HL-60 (cell line): ENCODE measurements around the gene C3orf62.

ENCODE experiments used
- DNase-seq, 2 experiments: peaks; one replicate each; pipeline ENCODE4 v3.0.0-alpha.2; 2010 to 2020; ENCODE audit warnings: low read depth in 1 of 2, low spot score in 1 of 2
- H3K27ac ChIP-seq: fragments of 250-450 bp; sonication (Bioruptor Pico); replicated peaks from 2 replicates; pipeline ENCODE4 v1.5.1; 2020; ENCODE audit warnings: mild to moderate bottlenecking, moderate library complexity
- H3K27me3 ChIP-seq: fragments of 250-450 bp; sonication (Bioruptor Pico); 2 replicates; pipeline ENCODE4 v1.5.1; 2021; ENCODE audit warnings: mild to moderate bottlenecking, moderate library complexity; ENCODE audit not compliant: insufficient read depth, poor library complexity, severe bottlenecking
- H3K4me3 ChIP-seq: replicated peaks from 2 replicates; pipeline ENCODE4 v1.5.1; 2011; ENCODE audit warnings: mild to moderate bottlenecking, control low read depth, low read length; ENCODE audit not compliant: insufficient read depth
- CTCF ChIP-seq: IDR thresholded peaks from one replicate; pipeline ENCODE4 v1.5.1; 2011; ENCODE audit warnings: low read length, control low read depth, inconsistent platforms; ENCODE audit not compliant: insufficient read depth
- GABPA ChIP-seq: IDR thresholded peaks from 2 replicates; pipeline ENCODE4 v1.6.1; 2012; ENCODE audit warnings: low read depth
- POLR2AphosphoS5 ChIP-seq: IDR thresholded peaks from 2 replicates; pipeline ENCODE4 v1.6.1; 2012; ENCODE audit warnings: low read depth
- REST ChIP-seq: IDR thresholded peaks from 2 replicates; pipeline ENCODE4 v1.6.1; 2012; ENCODE audit warnings: low read depth; ENCODE audit not compliant: insufficient replicate concordance
- SPI1 ChIP-seq: IDR thresholded peaks from 2 replicates; pipeline ENCODE4 v1.6.1; 2012; ENCODE audit warnings: low read depth, mild to moderate bottlenecking, borderline replicate concordance

The C3orf62 gene

GRCh38 chr3:49313896-49314688, 37.1 kb upstream of the C3orf62 start:
- TF ChIP-seq REST (no peak), POLR2AphosphoS5 (no peak; the same call in 1 of the 2 replicates), CTCF (no peak), GABPA (no peak), SPI1 (no peak)
- Histone ChIP-seq H3K27ac (no peak overlapping the region), H3K27me3 (no peaks in the 10 kb centered on the region), H3K4me3 (no peak overlapping the region)
- DNase-seq = no peak

- Histone ChIP-seq H3K27me3 (no peaks in the 10 kb centered on the region), H3K27ac (no peak overlapping the region), H3K4me3 (no peak overlapping the region)
- TF ChIP-seq POLR2AphosphoS5 = no peak
- no peak for TF ChIP-seq REST
- no peak for TF ChIP-seq SPI1
- TF ChIP-seq GABPA = no peak
- no peak for TF ChIP-seq CTCF
- DNase-seq = no peak
Observed at GRCh38 chr3:49311283-49311682, 34.3 kb upstream of the C3orf62 start.

GRCh38 chr3:49310677-49311076, 33.6 kb upstream of the C3orf62 start:
- TF ChIP-seq GABPA (no peak), CTCF (no peak), REST (no peak)

More at GRCh38 chr3:49310677-49311076, 33.6 kb upstream of the C3orf62 start:
- no peak for DNase-seq
- Histone ChIP-seq H3K4me3 (no peak overlapping the region), H3K27me3 (no peaks in the 10 kb centered on the region), H3K27ac (no peak overlapping the region)
